Activated naive CD4-positive, alpha-beta T cell treated with anti-CD3 and anti-CD28 coated beads, Interleukin-2, amount 50 U/mL, for 72 hours (primary cell): ENCODE measurements around the gene CDK10. TPM values are rescaled to one million over a fixed set of nuclear protein-coding genes. Genes with fewer than 3 reads are reported as not detected.

Source experiments
- ATAC-seq, 2 donors: fragments of 150-1000 bp; cut with Tn5 transposase; 2 replicates each; pipeline ENCODE4 v1.10.0; 2021; ENCODE audit warnings: mild to moderate bottlenecking in 2 of 2, moderate library complexity in 2 of 2
- DNase-seq, 2 donors: peaks; one replicate each; pipeline ENCODE4 v3.0.0; 2021 to 2022; ENCODE audit warnings: low spot score in 2 of 2
- H3K27ac Mint-ChIP-seq, 2 donors: one replicate each; pipeline ENCODE4 v1.8.0; 2022; ENCODE audit warnings: mild to moderate bottlenecking in 2 of 2, mixed read lengths in 2 of 2
- H3K36me3 Mint-ChIP-seq, 2 donors: one replicate each; pipeline ENCODE4 v1.8.0; 2022; ENCODE audit warnings: mixed read lengths in 2 of 2
- H3K9me3 Mint-ChIP-seq, 2 donors: one replicate each; pipeline ENCODE4 v1.8.0; 2022; ENCODE audit warnings: mixed read lengths in 2 of 2
- total RNA-seq, 2 donors: library from RNA; stranded (reverse); gene quantifications; one replicate each; pipeline ENCODE4 v1.2.3, GENCODE V29; 2022

Gene CDK10, protein sequence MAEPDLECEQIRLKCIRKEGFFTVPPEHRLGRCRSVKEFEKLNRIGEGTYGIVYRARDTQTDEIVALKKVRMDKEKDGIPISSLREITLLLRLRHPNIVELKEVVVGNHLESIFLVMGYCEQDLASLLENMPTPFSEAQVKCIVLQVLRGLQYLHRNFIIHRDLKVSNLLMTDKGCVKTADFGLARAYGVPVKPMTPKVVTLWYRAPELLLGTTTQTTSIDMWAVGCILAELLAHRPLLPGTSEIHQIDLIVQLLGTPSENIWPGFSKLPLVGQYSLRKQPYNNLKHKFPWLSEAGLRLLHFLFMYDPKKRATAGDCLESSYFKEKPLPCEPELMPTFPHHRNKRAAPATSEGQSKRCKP
- total RNA-seq = 100 to 1,000 TPM in 1 of 2 donors, 10 to 100 TPM in 1; 97.3 to 151 TPM

DNA sequence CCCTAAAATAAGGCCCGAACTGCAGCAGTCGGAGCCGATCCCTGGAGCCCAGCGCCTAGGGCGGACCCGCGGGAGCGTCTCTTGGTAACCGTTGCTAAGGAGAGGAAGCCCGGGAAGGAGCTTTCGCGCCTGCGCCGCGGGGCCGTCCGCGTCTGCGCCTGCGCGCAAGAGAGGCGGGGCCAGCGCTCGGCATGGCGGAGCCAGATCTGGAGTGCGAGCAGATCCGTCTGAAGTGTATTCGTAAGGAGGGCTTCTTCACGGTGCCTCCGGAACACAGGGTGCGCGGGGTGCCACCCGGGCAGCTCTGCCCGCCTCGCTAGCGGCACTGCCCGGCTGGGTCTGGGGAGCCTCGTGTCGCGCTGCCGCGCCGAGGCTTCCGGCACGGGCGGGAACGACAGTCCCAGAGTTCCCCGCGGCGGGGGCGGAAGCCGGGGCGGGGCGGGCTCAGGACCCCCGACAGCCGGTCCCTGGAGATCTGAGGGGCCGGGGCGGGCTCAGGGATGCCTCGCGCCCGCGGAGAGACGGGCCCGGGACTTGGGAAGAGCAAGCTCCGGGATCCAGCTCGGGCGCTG, at the start of gene CDK10:
CDK10 (plus strand) TSS at position 170 of the 572 bp plus-strand sequence; CDS start at position 192, 22 bp downstream.
- Mint-ChIP-seq H3K36me3 (peaks cover 19 to 23% of the 10 kb centered on the region in 2 donors), H3K27ac (peak within 1 kb of the TSS; percentile 90 to 91), H3K9me3 (no peaks in the 10 kb centered on the region)
- DNase-seq (peak; percentile 94 to 98), ATAC-seq (peak; percentile 88 to 92)

DNA sequence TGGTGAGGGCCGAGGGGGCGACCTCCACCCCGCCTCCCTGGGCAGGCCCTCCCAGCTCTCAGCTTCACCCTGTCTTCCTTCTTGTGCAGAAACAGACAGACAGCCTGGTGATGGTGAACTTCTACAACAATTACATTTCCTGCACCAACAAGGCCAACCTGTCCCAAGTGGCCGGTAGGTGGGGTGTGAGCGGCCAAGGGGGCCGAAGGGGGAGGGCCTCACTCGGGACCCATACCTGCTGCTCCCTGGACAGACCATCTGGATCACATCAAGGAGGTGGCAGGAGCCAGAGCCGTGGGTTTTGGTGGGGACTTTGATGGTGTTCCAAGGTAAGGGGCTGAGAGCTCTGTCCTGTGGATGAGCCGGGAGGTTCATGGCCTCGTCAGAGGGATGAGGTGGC, 49.1 kb upstream of the CDK10 start:
- DNase-seq (no peak), ATAC-seq (no peak)
- Mint-ChIP-seq H3K9me3 (no peaks in the 10 kb centered on the region), H3K36me3 (no peaks in the 10 kb centered on the region), H3K27ac (no peak overlapping the region)

DNA sequence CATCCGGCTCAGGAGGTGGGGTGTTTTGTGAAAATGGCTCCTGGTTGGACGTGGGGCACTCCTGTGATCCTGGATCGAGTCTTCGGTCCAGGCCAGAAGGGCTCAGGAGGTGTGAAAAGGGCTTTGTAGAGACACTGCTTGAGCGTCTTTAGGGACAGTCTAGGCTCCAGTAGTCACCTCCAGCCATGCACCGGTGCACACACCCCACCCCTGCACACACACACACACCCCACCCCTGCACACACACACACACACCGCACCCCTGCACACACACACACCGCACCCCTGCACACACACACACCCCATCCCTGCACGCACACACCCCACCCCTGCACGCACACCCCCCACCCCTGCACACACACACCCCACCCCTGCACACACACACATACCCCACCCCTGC, 48.0 kb upstream of the CDK10 start:
- Mint-ChIP-seq H3K27ac (no peak overlapping the region), H3K36me3 (no peaks in the 10 kb centered on the region), H3K9me3 (no peaks in the 10 kb centered on the region)
- DNase-seq = no peak
- ATAC-seq = no peak

DNA sequence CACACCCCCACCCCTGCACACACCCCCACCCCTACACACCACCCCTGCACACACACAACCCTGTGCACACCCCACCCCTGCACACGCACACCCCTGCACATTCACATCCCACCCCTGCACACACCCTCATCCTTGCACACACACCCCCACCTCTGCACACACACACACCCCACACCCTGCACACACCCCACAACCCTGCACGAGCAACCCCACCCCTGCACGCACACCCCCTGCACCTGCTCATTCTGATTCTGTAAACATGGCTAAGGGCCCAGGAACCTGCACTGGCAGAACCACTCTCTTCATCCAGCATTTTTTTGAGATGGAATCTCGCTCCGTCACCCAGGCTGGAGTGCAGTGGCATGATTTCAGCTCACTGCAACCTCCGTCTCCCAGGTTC, 47.1 kb upstream of the CDK10 start:
- H3K9me3 Mint-ChIP-seq = no peaks in the 10 kb centered on the region
- H3K27ac Mint-ChIP-seq = no peak overlapping the region
- H3K36me3 Mint-ChIP-seq = no peaks in the 10 kb centered on the region
- DNase-seq (no peak), ATAC-seq (no peak)

DNA sequence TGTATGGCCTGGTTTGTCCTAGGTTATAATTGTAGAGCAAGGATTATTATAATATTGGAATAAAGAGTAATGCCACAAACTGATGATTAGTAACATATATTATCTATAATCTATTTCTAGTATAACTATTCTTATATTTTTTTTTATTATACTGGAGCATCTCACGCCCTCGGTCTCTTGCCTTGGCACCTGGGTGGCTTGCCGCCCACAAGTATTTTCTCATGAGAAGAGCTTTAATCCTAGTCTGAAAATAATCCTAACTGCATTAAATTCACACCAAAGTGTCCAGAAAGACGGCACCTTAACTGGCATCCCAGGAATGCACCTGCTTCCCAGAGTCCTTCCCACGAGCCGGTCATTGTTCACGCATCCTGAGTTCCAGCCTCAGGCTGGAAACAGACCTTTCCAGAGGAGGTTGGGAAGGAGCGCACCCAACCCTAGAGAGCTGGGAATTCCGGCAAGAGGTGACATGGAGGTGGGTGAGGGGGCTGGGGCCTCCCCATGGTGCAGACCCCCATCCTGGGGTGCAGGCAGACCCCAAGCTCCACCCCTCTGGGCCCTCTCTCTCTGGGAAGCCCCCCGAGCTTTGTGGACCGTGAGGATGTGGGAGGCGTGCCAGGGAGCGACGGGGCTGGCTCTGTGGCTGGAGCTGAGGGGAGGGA, 44.9 kb upstream of the CDK10 start:
- no peak for DNase-seq
- Mint-ChIP-seq H3K27ac (no peak overlapping the region), H3K9me3 (no peaks in the 10 kb centered on the region), H3K36me3 (peaks cover 0 to 5% of the 10 kb centered on the region in 2 donors)
- ATAC-seq = no peak

DNA sequence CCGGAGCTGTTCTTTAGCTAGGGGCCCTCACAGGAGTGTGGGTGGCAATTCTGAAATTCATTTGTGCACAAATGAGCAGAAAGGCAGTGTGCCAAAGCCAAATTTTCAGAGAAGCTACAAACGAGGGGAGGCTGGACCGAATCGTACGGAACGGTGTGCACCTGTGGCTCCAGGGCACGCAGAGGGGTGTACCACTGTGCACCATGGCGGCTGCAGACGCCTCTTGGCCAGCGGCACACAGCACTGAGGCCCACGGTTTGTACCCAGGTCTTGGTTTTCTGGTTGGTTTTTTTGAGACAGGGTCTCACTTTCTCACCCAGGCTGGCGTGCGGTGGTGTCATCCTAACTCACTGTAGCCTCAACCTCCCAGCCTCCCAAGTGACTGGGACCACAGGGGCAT, 43.9 kb upstream of the CDK10 start:
- H3K9me3 Mint-ChIP-seq = no peaks in the 10 kb centered on the region
- H3K36me3 Mint-ChIP-seq = peaks cover 0 to 5% of the 10 kb centered on the region in 2 donors
- no peak overlapping the region for H3K27ac Mint-ChIP-seq
- ATAC-seq = no peak
- no peak for DNase-seq

DNA sequence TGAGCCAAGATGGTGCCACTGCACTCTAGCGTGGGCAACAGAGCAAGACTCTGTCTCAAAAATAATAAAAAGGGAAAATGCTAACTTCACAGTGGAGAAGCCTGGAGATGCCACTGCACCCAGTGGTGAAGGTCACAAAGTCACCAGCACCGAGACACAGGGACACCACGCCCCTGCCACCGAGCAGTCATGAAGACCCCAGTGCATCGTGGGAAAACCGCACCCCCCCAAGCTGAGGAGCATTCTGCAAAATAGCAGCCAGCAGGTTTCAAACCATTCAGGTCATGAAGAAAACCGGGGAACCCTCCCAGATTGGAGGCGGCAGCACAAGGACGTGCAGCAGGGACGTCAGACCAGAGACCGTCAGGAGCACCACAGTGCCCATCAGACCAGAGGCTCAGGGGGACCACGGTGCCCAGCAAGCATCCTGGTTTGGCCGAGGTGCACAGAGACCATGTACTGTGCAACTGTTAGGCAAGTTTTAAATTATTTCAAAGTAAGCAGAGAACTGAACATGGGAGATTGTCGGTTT, 42.7 kb upstream of the CDK10 start:
- ATAC-seq (no peak), DNase-seq (no peak)
- H3K36me3 Mint-ChIP-seq = peaks cover 0 to 5% of the 10 kb centered on the region in 2 donors
- H3K9me3 Mint-ChIP-seq = no peaks in the 10 kb centered on the region
- peak overlapping the region in 1 of 2 donors; percentile 14 for H3K27ac Mint-ChIP-seq

DNA sequence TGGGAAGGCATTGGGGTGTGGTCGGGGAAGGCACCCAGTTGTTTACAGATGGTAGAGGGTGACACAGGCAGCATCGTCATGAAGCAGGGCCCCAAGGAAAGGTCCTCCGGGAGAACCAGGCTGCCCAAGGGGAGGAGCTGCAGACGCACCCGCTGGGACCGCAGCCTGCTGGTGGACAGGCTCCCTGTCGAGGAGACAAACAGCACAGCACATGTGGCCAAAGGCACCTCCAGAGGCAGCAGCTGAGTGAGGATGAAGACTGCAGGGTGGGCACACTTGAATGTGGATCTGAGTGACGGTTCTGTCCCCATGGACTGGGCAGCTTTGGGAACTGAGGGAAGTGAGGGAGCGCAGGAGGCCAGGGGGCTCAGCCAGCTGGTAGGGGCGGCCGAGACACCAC, 41.4 kb upstream of the CDK10 start:
- Mint-ChIP-seq H3K27ac (peak overlapping the region; percentile 27 to 60), H3K36me3 (peaks cover 0 to 5% of the 10 kb centered on the region in 2 donors), H3K9me3 (no peaks in the 10 kb centered on the region)
- ATAC-seq (no peak), DNase-seq (no peak)

DNA sequence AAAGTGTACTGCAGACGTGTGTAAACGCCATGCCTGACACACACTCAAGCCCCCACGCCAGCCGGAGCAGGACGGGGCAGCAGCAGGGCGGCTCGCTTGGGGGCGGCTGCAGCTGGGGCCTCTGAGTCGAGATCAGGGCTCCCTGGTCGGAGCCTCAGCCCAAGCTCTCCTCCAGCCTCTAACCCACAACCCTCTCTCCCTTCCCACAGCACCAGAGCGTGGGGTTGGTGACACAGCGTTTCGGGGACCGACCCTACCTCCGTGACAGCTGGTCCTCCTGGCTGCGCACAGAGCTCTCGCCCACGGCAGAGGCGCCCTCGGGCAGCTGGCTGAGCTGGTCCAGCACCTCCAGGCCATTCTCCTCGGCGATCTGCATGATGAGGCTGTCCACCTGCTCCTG, 40.2 kb upstream of the CDK10 start:
- ATAC-seq = no peak
- no peaks in the 10 kb centered on the region for H3K9me3 Mint-ChIP-seq
- H3K27ac Mint-ChIP-seq = peak overlapping the region in 1 of 2 donors; percentile 27
- no peak for DNase-seq
- peaks cover 0 to 5% of the 10 kb centered on the region in 2 donors for H3K36me3 Mint-ChIP-seq

DNA sequence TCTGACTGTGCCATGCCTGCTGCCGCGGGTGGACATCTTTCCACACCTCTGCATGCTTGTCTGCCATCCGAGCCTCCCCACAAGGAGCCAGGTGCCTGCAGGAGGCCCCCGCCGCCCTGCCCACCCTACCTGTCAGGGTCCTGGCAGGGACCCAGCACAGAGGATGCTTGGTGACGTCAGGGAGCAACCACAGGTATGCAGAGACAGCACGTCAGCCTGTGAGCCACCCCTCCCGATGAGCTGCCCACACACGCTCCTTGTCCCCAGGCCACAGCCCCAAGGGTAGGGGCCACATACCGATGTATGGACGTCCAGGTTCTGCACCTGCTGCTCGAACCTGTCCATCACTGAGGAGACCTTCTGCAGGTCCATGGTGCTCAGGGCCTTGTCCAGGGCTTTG, 39.6 kb upstream of the CDK10 start:
- DNase-seq = no peak
- Mint-ChIP-seq H3K9me3 (no peaks in the 10 kb centered on the region), H3K36me3 (peaks cover 0 to 5% of the 10 kb centered on the region in 2 donors), H3K27ac (peak overlapping the region in 1 of 2 donors; percentile 44)
- ATAC-seq = no peak

DNA sequence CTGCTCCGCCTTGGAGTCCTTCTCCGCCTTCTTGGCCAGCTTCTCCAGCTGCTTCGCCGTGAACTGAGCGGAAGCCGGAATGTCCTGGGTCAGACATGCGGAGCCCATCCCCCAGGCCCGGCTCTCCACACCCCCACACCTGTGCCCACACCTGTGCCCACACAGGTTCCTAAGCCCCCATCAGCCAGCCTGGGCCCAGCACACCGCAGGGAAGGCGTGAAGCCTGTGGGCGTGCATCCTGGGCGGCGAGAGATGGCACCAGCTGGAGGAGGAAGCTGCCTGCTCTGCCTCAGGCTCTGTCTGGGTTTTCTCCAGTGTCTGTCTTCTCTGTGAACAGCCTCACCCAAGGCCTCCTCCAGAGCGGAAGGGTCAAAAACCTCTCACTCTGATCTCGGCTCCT, 34.9 kb upstream of the CDK10 start:
- Mint-ChIP-seq H3K27ac (no peak overlapping the region), H3K36me3 (no peaks in the 10 kb centered on the region), H3K9me3 (no peaks in the 10 kb centered on the region)
- DNase-seq (no peak), ATAC-seq (no peak)

DNA sequence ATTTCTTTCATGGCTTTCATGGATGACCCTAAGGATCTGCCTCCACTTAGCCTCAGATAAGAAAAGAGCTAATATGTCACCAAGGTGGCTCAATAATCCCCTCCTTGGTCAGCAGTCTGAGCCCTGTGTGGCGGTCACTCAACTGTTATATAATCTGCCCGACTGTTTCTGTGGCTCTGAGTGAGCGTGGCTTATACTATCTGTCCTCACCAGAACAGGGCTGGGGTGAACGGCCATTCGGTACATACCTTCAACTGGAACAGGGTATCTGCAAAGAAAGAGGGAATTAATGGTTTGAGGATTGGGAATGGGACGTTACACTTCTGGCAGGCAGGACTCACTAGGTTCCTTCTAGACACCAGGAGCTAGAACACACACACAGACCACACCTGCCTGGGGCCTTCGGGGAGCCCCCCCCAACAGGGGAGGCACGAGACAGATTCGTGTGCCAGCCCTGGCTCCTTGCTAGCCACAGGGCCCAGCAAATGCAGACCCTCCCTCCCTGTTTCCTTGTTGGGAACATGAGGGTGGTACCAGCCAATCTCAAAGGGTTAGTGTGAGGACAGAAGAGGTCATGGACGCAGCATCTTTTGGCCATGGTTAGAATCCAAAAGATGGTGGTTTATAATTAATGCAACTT, 32.7 kb upstream of the CDK10 start:
- peaks cover 10 to 11% of the 10 kb centered on the region in 2 donors for H3K36me3 Mint-ChIP-seq
- H3K27ac Mint-ChIP-seq = peak overlapping the region; percentile 24 to 91
- ATAC-seq (no peak), DNase-seq (no peak)
- H3K9me3 Mint-ChIP-seq = no peaks in the 10 kb centered on the region

DNA sequence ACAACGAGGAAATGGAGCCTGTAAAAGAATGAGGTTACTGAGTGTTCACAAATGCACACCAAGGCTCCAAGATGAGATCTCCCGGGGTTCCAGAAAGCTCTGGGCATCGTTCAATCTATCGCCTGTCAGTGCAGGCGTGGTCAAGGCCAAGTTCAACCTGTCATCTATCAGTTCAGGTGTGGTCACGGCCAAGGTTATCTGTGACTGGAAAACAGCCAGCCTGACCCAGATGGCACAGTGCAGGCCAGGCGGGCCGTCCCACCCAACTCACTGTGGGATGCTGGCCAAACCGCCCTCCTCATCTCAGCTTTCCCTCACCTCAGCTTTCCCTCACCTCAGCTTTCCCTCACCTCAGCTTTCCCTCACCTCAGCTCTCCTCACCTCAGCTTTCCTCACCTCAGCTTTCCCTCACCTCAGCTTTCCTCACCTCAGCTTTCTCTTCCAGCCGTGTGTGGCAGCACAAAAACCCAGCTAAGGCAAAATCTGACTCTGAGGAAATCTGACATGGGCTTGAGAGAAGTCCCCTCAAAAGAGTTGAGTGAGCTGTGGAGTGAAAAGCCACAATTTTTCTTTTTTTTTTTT, 31.3 kb upstream of the CDK10 start:
- peak overlapping the region; percentile 83 to 92 for H3K27ac Mint-ChIP-seq
- DNase-seq (no peak), ATAC-seq (no peak)
- no peaks in the 10 kb centered on the region for H3K9me3 Mint-ChIP-seq
- H3K36me3 Mint-ChIP-seq = peaks cover 17% of the 10 kb centered on the region in 2 donors

DNA sequence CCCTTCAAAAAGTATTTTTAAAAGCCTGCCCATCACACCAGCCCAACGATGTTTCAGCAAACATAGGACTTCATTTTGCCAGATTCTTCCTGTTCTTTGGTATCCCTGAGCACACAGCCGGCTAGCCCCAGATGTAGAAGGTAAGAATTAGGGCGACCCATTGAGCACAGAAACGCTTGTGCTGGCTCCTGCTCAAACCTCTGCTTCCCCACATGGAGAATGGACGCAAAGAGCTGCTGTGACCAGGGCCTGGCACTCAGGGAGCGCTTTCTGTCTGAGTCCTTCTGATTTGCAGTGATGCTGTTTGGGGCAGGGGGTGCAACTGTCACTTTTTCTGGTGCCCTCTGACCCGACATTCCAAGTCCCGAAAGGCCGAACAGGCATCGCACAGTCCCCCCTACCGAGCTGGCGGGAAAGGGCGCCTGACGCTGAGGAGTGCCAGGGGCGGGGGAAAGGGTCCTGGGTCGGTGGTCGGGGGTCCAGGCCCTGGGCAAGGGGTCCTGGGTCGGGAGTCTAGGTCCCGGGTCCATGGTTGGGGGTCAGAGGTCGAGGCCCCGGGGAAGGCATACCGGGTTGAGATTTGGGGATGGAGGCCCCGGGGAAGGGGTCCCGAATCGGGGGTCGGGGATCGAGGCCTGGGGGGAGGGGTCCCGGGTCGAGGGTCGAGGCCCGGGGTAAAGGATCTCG, 29.9 kb upstream of the CDK10 start:
- ATAC-seq = no peak

DNA sequence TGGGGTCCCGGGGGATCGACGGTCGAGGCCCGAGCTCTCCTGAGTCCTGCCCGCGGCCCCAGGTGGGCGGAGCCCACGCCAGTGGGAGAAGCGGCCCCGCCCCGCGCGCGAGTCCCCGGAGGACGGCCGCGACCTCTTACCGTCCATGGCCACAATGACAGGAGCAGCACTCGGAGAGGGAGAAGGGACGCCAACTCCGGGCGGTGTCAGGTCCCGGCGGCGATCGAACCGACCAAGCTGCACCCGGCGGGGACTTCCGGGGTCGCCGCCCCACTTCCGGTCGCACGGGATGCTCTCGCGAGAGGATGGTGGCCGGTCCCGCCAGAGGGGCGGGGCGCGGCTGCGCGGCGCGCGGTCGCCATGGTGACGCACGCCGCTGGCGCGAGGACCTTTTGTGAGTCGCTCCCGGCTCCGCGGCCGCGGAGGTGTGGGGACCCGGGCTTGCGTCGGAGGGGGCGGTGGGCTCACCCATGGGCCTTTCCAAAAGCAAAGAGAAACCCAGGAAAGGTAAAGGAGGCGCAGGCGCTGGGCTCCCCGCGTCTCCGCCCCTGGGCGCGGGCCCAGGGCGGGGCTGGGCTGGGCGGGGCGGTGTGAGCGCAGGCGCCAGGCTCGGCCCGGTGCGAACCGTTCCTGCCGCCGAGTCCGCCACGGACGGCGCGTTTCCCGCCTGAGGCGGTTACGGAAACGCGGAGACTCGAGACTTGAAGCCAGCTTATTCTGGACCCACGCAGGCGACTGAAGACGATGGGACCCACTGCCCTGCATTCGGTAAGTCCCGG, 28.9 kb upstream of the CDK10 start, which contains the start of the genes CHMP1A and SPATA33:
CHMP1A (minus strand) TSS at position 267 of the 779 bp plus-strand sequence; CDS start at position 147, 120 bp downstream.
SPATA33 (plus strand) TSS at position 395 of the 779 bp plus-strand sequence; CDS start at position 471, 76 bp downstream.
- peak; percentile 95 to 97 for DNase-seq
- Mint-ChIP-seq H3K9me3 (no peaks in the 10 kb centered on the region), H3K36me3 (peaks cover 31 to 40% of the 10 kb centered on the region in 2 donors), H3K27ac (peak within 1 kb of the TSS; percentile 83 to 96)
- peak; percentile 93 to 95 for ATAC-seq

More for the DNA sequence above, 29.9 kb upstream of the CDK10 start:
- Mint-ChIP-seq H3K27ac (peak overlapping the region; percentile 83 to 92), H3K36me3 (peaks cover 31% of the 10 kb centered on the region in 2 donors), H3K9me3 (no peaks in the 10 kb centered on the region)
- DNase-seq = no peak
